Cardiac muscle cell (in vitro differentiated cells and primary cell): ENCODE data around the gene CA10. TPM values are rescaled to one million over a fixed set of nuclear protein-coding genes. Genes with fewer than 3 reads are reported as not detected.

ENCODE experiments used
- DNase-seq, 2 donors: peaks; one replicate each; pipeline versions ENCODE4 v3.0.0 to v3.0.0-alpha.2; 2010 to 2017; ENCODE audit warnings: low read depth in 1 of 2, low spot score in 1 of 2
- H3K27ac ChIP-seq: fragments of 200-600 bp; sonication (generic); 2 replicates; pipeline ENCODE4 v1.5.1; 2016
- H3K27me3 ChIP-seq: fragments of 200-600 bp; sonication (generic); 2 replicates; pipeline ENCODE4 v1.6.0; 2016; ENCODE audit warnings: control low read depth
- H3K36me3 ChIP-seq: fragments of 200-600 bp; sonication (generic); 2 replicates; pipeline ENCODE4 v1.5.1; 2016; ENCODE audit warnings: control low read depth
- H3K4me1 ChIP-seq: fragments of 200-600 bp; sonication (generic); 2 replicates; pipeline ENCODE4 v1.8.1; 2017; ENCODE audit warnings: low read depth, mild to moderate bottlenecking, mixed run types
- H3K4me3 ChIP-seq: fragments of 200-600 bp; sonication (generic); 2 replicates; pipeline ENCODE4 v1.5.1; 2016; ENCODE audit warnings: mild to moderate bottlenecking
- H3K9me3 ChIP-seq: fragments of 200-600 bp; sonication (generic); 2 replicates; pipeline ENCODE4 v1.5.1; 2017; ENCODE audit warnings: low read depth, mild to moderate bottlenecking, control low read depth
- polyA plus RNA-seq: library from polyadenylated mRNA; unstranded; fragments of >200 nt; fragmentation: Nextera tagmentation; extraction: Ambion mirVana; gene quantifications from 2 replicates; pipeline ENCODE4 v1.2.1, GENCODE V29; 2016
- total RNA-seq: library from RNA; depleted of rRNA; stranded (reverse); fragments of >200 nt; gene quantifications from 2 replicates; pipeline ENCODE4 v1.2.3, GENCODE V29; 2016
- TF ChIP-seq, protein P1 (sequence below): IDR thresholded peaks from 2 replicates; pipeline ENCODE4 v1.5.1; 2012; ENCODE audit warnings: low read depth, mild to moderate bottlenecking, low read length

CA10 gene
- total and polyA plus RNA-seq, 2 experiments from 2014 or later: not detected

DNA sequence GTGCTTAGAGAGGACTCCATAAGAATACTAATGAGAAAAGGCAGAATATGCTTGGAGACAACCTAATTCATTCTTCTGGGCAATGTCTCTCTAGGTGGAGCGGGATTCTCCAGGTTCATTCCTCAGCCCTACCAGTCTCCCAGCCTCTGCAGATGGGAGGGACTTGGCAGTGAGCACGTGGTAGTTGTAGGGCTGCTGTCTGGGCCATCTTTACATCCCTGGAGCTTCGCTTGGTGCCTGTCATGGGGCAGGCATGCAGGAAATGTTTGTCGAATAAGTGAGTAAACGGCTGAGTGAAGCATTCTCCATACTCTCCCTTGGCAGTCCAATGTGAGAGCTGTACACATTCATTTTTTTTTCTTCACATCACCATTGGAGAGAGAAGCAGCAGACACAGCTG lies 510.7 kb downstream of the CA10 start:
- Histone ChIP-seq H3K36me3 (no peaks in the 10 kb centered on the region), H3K27ac (no peak overlapping the region), H3K27me3 (no peaks in the 10 kb centered on the region), H3K4me3 (no peak overlapping the region), H3K9me3 (no peaks in the 10 kb centered on the region), H3K4me1 (no peaks in the 10 kb centered on the region)
- TF ChIP-seq, protein P1, sequence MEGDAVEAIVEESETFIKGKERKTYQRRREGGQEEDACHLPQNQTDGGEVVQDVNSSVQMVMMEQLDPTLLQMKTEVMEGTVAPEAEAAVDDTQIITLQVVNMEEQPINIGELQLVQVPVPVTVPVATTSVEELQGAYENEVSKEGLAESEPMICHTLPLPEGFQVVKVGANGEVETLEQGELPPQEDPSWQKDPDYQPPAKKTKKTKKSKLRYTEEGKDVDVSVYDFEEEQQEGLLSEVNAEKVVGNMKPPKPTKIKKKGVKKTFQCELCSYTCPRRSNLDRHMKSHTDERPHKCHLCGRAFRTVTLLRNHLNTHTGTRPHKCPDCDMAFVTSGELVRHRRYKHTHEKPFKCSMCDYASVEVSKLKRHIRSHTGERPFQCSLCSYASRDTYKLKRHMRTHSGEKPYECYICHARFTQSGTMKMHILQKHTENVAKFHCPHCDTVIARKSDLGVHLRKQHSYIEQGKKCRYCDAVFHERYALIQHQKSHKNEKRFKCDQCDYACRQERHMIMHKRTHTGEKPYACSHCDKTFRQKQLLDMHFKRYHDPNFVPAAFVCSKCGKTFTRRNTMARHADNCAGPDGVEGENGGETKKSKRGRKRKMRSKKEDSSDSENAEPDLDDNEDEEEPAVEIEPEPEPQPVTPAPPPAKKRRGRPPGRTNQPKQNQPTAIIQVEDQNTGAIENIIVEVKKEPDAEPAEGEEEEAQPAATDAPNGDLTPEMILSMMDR: no peak
- DNase-seq: no peak

DNA sequence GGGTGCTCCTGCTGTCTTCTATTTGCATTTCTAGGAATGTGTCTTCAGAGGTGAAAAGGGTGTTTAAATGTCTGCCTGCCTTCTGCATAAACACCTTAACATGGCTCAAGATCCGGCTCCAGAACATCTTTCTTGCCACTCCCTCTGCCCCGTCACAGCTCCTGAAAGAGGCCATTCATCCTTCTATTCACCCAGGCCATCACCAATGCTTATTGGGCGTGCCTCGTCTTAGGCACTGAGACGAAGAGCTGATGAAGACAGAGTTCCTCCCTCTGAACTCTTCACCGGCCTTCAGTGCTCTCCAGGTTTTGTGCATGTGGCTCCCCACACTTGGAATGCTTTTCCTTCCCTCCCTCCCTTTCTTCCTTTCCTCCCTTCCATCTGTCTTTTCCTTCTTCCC lies 511.4 kb downstream of the CA10 start:
- no peaks in the 10 kb centered on the region for H3K36me3 ChIP-seq
- no peak for DNase-seq
- no peak overlapping the region for H3K4me3 ChIP-seq
- H3K27ac ChIP-seq: no peak overlapping the region
- no peaks in the 10 kb centered on the region for H3K27me3 ChIP-seq
- no peaks in the 10 kb centered on the region for H3K4me1 ChIP-seq
- H3K9me3 ChIP-seq: no peaks in the 10 kb centered on the region
- TF ChIP-seq, protein P1: no peak

GRCh38 chr17:51646539-51646938 lies 512.0 kb downstream of the CA10 start:
- TF ChIP-seq, protein P1: no peak
- H3K27ac ChIP-seq: no peak overlapping the region
- no peak for DNase-seq

DNA sequence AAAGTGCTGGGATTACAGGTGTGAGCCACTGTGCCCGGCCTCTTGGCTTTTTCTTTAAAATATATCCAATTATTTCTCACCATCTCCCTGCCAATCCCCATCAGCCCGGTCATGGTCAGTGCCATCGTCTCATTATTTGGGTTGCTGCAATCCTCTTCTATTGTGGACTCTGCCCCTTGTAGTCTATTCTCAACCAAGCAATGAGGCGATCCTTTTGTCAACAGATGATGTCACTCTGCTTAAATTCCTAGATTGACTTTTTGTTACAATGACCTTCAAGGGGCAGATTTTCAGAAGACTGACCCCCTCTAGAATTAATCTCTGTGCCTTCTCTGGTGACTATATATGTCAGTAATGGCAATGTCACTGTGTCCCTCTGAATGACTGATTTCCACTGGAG lies 513.5 kb downstream of the CA10 start:
- no peaks in the 10 kb centered on the region for H3K36me3 ChIP-seq
- no peaks in the 10 kb centered on the region for H3K4me1 ChIP-seq
- TF ChIP-seq, protein P1: no peak
- no peak for DNase-seq
- no peaks in the 10 kb centered on the region for H3K27me3 ChIP-seq
- no peak overlapping the region for H3K4me3 ChIP-seq
- no peak overlapping the region for H3K27ac ChIP-seq
- H3K9me3 ChIP-seq: no peaks in the 10 kb centered on the region

More at GRCh38 chr17:51646539-51646938, 512.0 kb downstream of the CA10 start:
- Histone ChIP-seq H3K9me3 (no peaks in the 10 kb centered on the region), H3K27me3 (no peaks in the 10 kb centered on the region), H3K4me1 (no peaks in the 10 kb centered on the region), H3K4me3 (no peak overlapping the region), H3K36me3 (no peaks in the 10 kb centered on the region)

DNA sequence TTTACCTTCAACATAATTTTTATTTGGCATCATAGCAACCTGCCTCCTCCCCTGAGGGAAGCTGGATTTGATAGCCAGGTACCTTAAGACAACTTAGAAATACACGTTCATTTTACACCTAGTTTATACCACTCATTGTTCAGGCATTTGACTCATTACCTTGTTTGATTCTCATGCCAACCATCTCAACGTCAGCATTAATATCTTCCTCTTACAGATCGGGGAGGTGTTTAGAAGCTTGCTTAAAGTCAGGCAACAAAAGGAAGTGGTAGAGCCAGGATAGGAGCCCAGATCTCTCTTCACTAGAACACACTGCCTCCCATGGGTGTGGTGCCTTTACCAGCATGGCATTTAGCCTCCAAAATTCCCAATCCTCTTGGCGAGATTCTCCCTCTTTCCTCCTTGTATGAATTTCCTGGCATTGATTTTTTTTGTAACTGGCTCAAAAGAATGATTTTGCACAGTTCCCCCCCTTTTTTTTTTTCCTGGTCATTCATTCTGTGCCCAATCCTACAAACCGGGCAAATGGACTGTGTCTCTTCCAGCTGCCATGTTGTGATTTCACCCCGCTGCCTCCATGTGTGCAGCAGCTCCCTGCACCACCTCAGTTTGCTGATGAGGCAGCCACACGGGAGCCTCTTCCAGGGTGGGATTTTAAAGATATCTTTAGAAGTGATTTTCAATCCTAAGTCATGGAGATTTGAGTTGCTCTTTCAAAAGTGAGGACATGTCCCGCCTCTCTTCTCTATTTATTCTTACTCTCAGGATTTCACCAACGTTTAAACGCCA lies 514.6 kb downstream of the CA10 start:
- Histone ChIP-seq H3K9me3 (no peaks in the 10 kb centered on the region), H3K27ac (no peak overlapping the region), H3K27me3 (no peaks in the 10 kb centered on the region), H3K4me3 (no peak overlapping the region), H3K4me1 (no peaks in the 10 kb centered on the region), H3K36me3 (no peaks in the 10 kb centered on the region)
- no peak for DNase-seq
- TF ChIP-seq, protein P1: no peak
